ENCODE results near the gene ACOT12.
"Not testable (repeated sequence)": the region's sequence is repeated elsewhere in the genome, so short reads cannot be mapped to it uniquely, and the experiment has no call there.

The ACOT12 gene

DNA sequence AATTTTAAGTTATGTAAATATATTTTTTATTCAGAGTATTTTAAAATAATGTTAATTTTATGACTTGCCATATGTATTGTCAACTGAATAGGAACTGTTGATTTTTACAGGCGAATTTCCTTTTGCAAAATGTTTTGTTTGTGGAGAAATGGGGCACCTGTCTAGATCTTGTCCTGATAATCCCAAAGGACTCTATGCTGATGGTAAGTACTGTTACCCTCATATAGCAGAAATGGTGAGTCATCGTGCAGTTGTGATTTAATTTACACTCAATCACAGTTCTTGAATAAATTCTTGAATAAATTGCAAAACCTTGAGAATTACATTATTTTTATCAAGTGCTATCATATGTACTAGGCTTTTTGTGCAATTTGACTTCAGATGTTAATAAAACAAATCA lies 85.1 kb downstream of the ACOT12 start:
- no peak for DNase-seq
- Mint-ChIP-seq H3K36me3 (peaks cover 14 to 24% of the 10 kb centered on the region in 2 donors), H3K27ac (no peak overlapping the region), H3K27me3 (no peaks in the 10 kb centered on the region), H3K9me3 (no peaks in the 10 kb centered on the region), H3K4me1 (peaks cover 4 to 12% of the 10 kb centered on the region in 2 donors), H3K4me3 (no peak overlapping the region)
- ATAC-seq (replicated peaks) = no peak

GRCh38 chr5:81305785-81306184 lies 88.1 kb downstream of the ACOT12 start:
- H3K36me3 Mint-ChIP-seq = peaks cover 8 to 16% of the 10 kb centered on the region in 2 donors
- H3K4me3 Mint-ChIP-seq = no peak overlapping the region
- H3K9me3 Mint-ChIP-seq = no peaks in the 10 kb centered on the region
- peaks cover 6 to 21% of the 10 kb centered on the region in 2 donors for H3K4me1 Mint-ChIP-seq
- no peak for ATAC-seq (replicated peaks)
- no peaks in the 10 kb centered on the region for H3K27me3 Mint-ChIP-seq
- no peak for DNase-seq
- no peak overlapping the region for H3K27ac Mint-ChIP-seq

- H3K4me3 Mint-ChIP-seq = no peak overlapping the region
- H3K27ac Mint-ChIP-seq = no peak overlapping the region
- H3K9me3 Mint-ChIP-seq = no peaks in the 10 kb centered on the region
- H3K36me3 Mint-ChIP-seq = peaks cover 8 to 10% of the 10 kb centered on the region in 2 donors
- peaks cover 18 to 38% of the 10 kb centered on the region in 2 donors for H3K4me1 Mint-ChIP-seq
- no peak for DNase-seq
- no peaks in the 10 kb centered on the region for H3K27me3 Mint-ChIP-seq
- ATAC-seq (replicated peaks) = no peak
Measured at GRCh38 chr5:81303563-81303962, 90.4 kb downstream of the ACOT12 start.

- ATAC-seq (replicated peaks) = no peak
- Mint-ChIP-seq H3K36me3 (peaks cover 10 to 11% of the 10 kb centered on the region in 2 donors), H3K4me3 (peak overlapping the region; percentile 93), H3K9me3 (no peaks in the 10 kb centered on the region), H3K27me3 (no peaks in the 10 kb centered on the region), H3K27ac (peak overlapping the region; percentile 96), H3K4me1 (peaks cover 19 to 38% of the 10 kb centered on the region in 2 donors)
- no peak for DNase-seq
Measured at GRCh38 chr5:81302596-81302995, 91.3 kb downstream of the ACOT12 start.

GRCh38 chr5:81301271-81302015 lies 92.5 kb downstream of the ACOT12 start, which contains the start of gene ZCCHC9:
ZCCHC9 (plus strand) TSS chr5:81301587; CDS start chr5:81304758, 3,171 bp downstream.
- peak; percentile 89 for DNase-seq
- Mint-ChIP-seq H3K4me3 (peak within 1 kb of the TSS; percentile 93), H3K4me1 (peaks cover 19 to 38% of the 10 kb centered on the region in 2 donors), H3K27ac (peak within 1 kb of the TSS; percentile 96), H3K9me3 (no peaks in the 10 kb centered on the region), H3K27me3 (no peaks in the 10 kb centered on the region), H3K36me3 (peaks cover 10 to 15% of the 10 kb centered on the region in 2 donors)
- ATAC-seq (replicated peaks) = peak; percentile 97 to 98

DNA sequence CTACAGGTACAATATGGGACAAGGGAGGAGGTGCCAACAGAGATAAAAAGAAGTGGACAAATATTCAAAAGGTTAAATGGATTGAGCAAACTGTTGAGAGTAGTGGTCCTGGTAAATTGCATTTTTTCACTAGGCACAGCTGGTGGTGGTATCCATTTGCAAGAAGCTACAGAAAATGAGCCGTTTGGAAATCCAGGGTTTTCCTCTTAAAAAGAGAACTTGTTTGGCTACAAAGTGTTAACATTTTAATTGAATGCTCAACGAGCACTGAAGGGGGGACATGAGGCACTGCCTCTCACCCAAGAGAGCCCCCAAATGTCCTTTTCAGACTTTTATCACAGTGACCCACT lies 93.0 kb downstream of the ACOT12 start:
- peaks cover 19 to 38% of the 10 kb centered on the region in 2 donors for H3K4me1 Mint-ChIP-seq
- H3K27ac Mint-ChIP-seq = peak overlapping the region; percentile 96
- H3K27me3 Mint-ChIP-seq = no peaks in the 10 kb centered on the region
- DNase-seq = no peak
- H3K36me3 Mint-ChIP-seq = peaks cover 10 to 15% of the 10 kb centered on the region in 2 donors
- H3K9me3 Mint-ChIP-seq = no peaks in the 10 kb centered on the region
- peak overlapping the region; percentile 93 for H3K4me3 Mint-ChIP-seq
- ATAC-seq (replicated peaks) = no peak

GRCh38 chr5:81297531-81297930 lies 96.4 kb downstream of the ACOT12 start:
- H3K4me1 Mint-ChIP-seq = peaks cover 13 to 22% of the 10 kb centered on the region in 2 donors
- peaks cover 17 to 32% of the 10 kb centered on the region in 2 donors for H3K36me3 Mint-ChIP-seq

DNA sequence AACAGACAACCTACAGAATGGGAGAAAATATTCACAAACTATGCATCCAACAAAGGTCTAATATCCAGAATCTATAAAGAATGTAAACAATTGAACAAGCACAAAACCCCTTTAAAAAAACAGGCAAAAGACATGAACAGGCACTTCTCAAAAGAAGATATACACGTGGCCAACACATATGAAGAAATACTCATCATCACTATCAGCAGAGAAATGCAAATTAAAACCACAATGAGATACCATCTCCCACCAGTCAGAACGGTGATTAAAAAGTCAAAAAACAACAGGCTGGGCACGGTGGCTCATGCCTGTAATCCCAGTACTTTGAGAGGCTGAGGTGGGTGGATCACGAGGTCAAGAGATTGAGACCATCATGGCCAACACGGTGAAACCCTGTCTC lies 99.9 kb downstream of the ACOT12 start:
- Mint-ChIP-seq H3K4me1 (peaks cover 14 to 27% of the 10 kb centered on the region in 2 donors), H3K36me3 (peaks cover 40 to 65% of the 10 kb centered on the region in 2 donors), H3K9me3 (peaks cover 24 to 25% of the 10 kb centered on the region in 2 donors)
- DNase-seq; H3K27me3 Mint-ChIP-seq; H3K27ac Mint-ChIP-seq; ATAC-seq (replicated peaks); H3K4me3 Mint-ChIP-seq: not testable (repeated sequence)

More at GRCh38 chr5:81297531-81297930, 96.4 kb downstream of the ACOT12 start:
- Mint-ChIP-seq H3K4me3 (no peak overlapping the region), H3K9me3 (peaks cover 5 to 9% of the 10 kb centered on the region in 2 donors), H3K27me3 (no peaks in the 10 kb centered on the region), H3K27ac (no peak overlapping the region)
- ATAC-seq (replicated peaks) (no peak), DNase-seq (no peak)

DNA sequence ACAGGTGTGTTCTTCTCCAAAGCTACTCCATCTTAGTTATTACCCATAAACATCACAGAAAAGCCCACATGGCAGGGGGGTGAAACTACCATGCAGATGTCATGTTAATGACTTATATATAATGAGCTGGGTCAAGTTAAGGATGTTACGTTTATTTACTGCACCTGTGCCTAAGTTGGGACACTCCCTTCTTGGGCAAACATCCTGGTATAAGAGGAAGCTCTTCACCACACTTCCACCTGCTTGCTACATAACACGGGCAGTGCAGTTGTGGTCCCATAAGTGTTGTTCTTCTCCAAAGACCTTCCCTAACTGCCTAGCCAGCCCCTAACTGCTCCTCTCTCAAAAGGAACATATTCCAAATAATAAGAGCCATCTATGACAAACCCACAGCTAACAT lies 101.8 kb downstream of the ACOT12 start:
- no peak overlapping the region for H3K4me3 Mint-ChIP-seq
- H3K4me1 Mint-ChIP-seq = peaks cover 12 to 27% of the 10 kb centered on the region in 2 donors
- peaks cover 24 to 25% of the 10 kb centered on the region in 2 donors for H3K9me3 Mint-ChIP-seq
- peaks cover 40 to 58% of the 10 kb centered on the region in 2 donors for H3K36me3 Mint-ChIP-seq
- peak; percentile 34 to 51 for ATAC-seq (replicated peaks)
- no peaks in the 10 kb centered on the region for H3K27me3 Mint-ChIP-seq
- peak overlapping the region; percentile 66 for H3K27ac Mint-ChIP-seq
- DNase-seq = no peak

GRCh38 chr5:81290146-81290545 lies 103.8 kb downstream of the ACOT12 start:
- no peak overlapping the region for H3K4me3 Mint-ChIP-seq
- peaks cover 42 to 64% of the 10 kb centered on the region in 2 donors for H3K36me3 Mint-ChIP-seq
- DNase-seq (no peak), ATAC-seq (replicated peaks) (no peak)
- H3K27ac Mint-ChIP-seq = no peak overlapping the region
- peaks cover 24 to 25% of the 10 kb centered on the region in 2 donors for H3K9me3 Mint-ChIP-seq
- peaks cover 12 to 33% of the 10 kb centered on the region in 2 donors for H3K4me1 Mint-ChIP-seq
- no peaks in the 10 kb centered on the region for H3K27me3 Mint-ChIP-seq

GRCh38 chr5:81288021-81288433 lies 105.9 kb downstream of the ACOT12 start:
- no peak overlapping the region for H3K27ac Mint-ChIP-seq
- peak; percentile 52 to 64 for ATAC-seq (replicated peaks)
- H3K9me3 Mint-ChIP-seq = peaks cover 18 to 22% of the 10 kb centered on the region in 2 donors
- no peak overlapping the region for H3K4me3 Mint-ChIP-seq
- H3K27me3 Mint-ChIP-seq = no peaks in the 10 kb centered on the region
- peaks cover 12 to 27% of the 10 kb centered on the region in 2 donors for H3K4me1 Mint-ChIP-seq
- peaks cover 30 to 51% of the 10 kb centered on the region in 2 donors for H3K36me3 Mint-ChIP-seq
- DNase-seq = no peak

DNA sequence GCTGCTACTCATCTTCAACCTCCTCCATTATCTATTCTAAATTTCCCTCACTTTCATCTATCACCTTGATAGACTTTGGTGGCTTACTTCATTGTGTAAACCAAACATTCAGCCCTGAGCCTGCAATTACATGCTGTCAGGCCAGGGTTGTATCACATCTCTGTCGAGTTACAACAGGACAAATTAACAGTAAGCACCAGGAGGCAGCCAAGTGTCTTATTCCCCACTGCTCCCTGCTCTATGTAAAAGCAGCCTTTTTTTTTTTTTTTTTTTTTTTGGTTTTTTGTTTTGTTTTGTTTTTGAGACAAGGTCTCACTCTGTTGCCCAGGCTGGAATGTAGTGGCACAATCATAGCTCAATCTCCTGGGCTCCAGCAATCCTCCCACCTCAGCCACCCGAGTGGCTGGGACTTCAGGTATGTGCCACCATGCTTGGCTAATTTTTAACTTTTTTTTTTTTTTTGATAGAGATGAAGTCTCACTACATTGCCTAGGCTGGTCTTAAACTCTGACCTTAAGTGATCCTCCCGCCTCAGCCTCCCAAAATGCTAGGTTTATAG lies 107.8 kb downstream of the ACOT12 start:
- no peak for DNase-seq
- ATAC-seq (replicated peaks) = no peak
- peaks cover 6 to 20% of the 10 kb centered on the region in 2 donors for H3K4me1 Mint-ChIP-seq
- H3K27ac Mint-ChIP-seq = no peak overlapping the region
- peaks cover 7 to 9% of the 10 kb centered on the region in 2 donors for H3K9me3 Mint-ChIP-seq
- H3K4me3 Mint-ChIP-seq = no peak overlapping the region
- H3K27me3 Mint-ChIP-seq = no peaks in the 10 kb centered on the region
- peaks cover 16 to 39% of the 10 kb centered on the region in 2 donors for H3K36me3 Mint-ChIP-seq

GRCh38 chr5:81283976-81284375 lies 110.0 kb downstream of the ACOT12 start:
- Mint-ChIP-seq H3K4me3 (no peak overlapping the region), H3K4me1 (peaks cover 0 to 14% of the 10 kb centered on the region in 2 donors), H3K27ac (no peak overlapping the region), H3K36me3 (peaks cover 13 to 34% of the 10 kb centered on the region in 2 donors), H3K9me3 (no peaks in the 10 kb centered on the region), H3K27me3 (no peaks in the 10 kb centered on the region)
- DNase-seq (no peak), ATAC-seq (replicated peaks) (no peak)

Data from stimulated activated naive B cell treated with anti-CD40 and anti-IgM and Interleukin-4, amounts not matched to agents 10 μg/mL and 1 μg/mL and 100 μg/mL, for 72 hours (primary cell).